GM12878 (cell line): ENCODE measurements around the gene MACROD2.

Experiments used
- FOXM1 ChIP-seq: IDR thresholded peaks from 2 replicates; pipeline ENCODE4 v1.6.1; 2012; ENCODE audit warnings: low read depth, mild to moderate bottlenecking, inconsistent platforms, low read length, moderate library complexity
- MXI1 ChIP-seq: fragments of 150-350 bp; IDR thresholded peaks from 2 replicates; pipeline ENCODE4 v1.6.1; 2011; ENCODE audit warnings: low read depth, mild to moderate bottlenecking, inconsistent platforms, low read length, improper control_type of control experiment
- NFXL1 ChIP-seq: fragments of 450-650 bp; IDR thresholded peaks from 2 replicates; pipeline ENCODE4 v1.6.1; 2017; ENCODE audit warnings: antibody characterized with exemption, mild to moderate bottlenecking, borderline replicate concordance
- NR2C2 ChIP-seq: IDR thresholded peaks from 2 replicates; pipeline ENCODE4 v1.6.1; 2011; ENCODE audit warnings: borderline replicate concordance, low read depth; ENCODE audit not compliant: control insufficient read depth, insufficient read length
- RAD21 ChIP-seq: IDR thresholded peaks from 2 replicates; pipeline ENCODE4 v1.6.1; 2011; ENCODE audit warnings: mild to moderate bottlenecking, low read depth, low read length, moderate library complexity; ENCODE audit not compliant: insufficient read depth
- RAD51 ChIP-seq: fragments of 450-650 bp; IDR thresholded peaks from 2 replicates; pipeline ENCODE4 v1.6.1; 2016; ENCODE audit warnings: moderate library complexity, mild to moderate bottlenecking, inconsistent platforms
- RELA ChIP-seq: fragments of 450-650 bp; IDR thresholded peaks from 2 replicates; pipeline ENCODE4 v1.8.0; 2014; ENCODE audit warnings: borderline replicate concordance; ENCODE audit not compliant: partially characterized antibody
- TAF1 ChIP-seq: IDR thresholded peaks from 2 replicates; pipeline ENCODE4 v1.6.1; 2011; ENCODE audit warnings: mild to moderate bottlenecking, low read depth, low read length, borderline replicate concordance
- TCF12 ChIP-seq: IDR thresholded peaks from 2 replicates; pipeline ENCODE4 v1.6.1; 2011; ENCODE audit warnings: low read depth, mild to moderate bottlenecking, low read length
- ZNF592 ChIP-seq: fragments of 450-650 bp; IDR thresholded peaks from 2 replicates; pipeline ENCODE4 v1.6.1; 2017; ENCODE audit warnings: mild to moderate bottlenecking, moderate library complexity
- TF ChIP-seq, protein P1 (sequence below), 3 experiments: IDR thresholded peaks in 2 of 3; conservative IDR thresholded peaks in 1 of 3; 2 replicates each; pipeline ENCODE4 v1.5.1; 2011; ENCODE audit warnings: low read depth in 3 of 3, low read length in 3 of 3, mild to moderate bottlenecking in 3 of 3, control low read depth in 2 of 3, moderate library complexity in 2 of 3, inconsistent platforms in 1 of 3, mixed read lengths in 1 of 3; ENCODE audit not compliant: control insufficient read depth in 2 of 3, insufficient read depth in 1 of 3; ENCODE audit errors: extremely low read depth in 1 of 3
- TF ChIP-seq, protein P2 (sequence below): fragments of 450-650 bp; formaldehyde crosslinking; IDR thresholded peaks from 2 replicates; pipeline ENCODE4 v1.4.0; 2022; ENCODE audit warnings: mild to moderate bottlenecking, moderate library complexity

DNA sequence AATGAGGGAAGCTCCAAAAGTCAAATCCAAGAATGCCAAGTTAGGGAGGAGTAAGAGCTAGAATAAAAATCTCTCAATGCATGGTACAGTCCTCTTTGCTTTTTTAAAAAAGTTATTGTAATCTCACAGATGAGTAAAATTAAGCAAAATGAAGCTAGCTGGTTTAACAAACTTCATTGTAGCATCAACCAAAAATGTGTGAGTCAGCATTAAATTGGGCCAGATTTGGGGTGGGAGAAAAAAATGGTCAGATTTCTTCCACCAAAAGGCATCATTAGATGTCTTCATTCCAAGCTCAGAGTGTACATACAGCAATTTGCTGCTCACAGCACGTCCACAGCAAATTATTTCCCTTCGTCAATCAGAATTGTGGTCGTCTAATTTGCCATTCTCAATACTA is 783.6 kb downstream of the MACROD2 start:
- TF ChIP-seq RAD51 (no peak), RAD21 (no peak), TAF1 (no peak), TCF12 (no peak), ZNF592 (no peak), NFXL1 (no peak), NR2C2 (no peak), FOXM1 (no peak), MXI1 (no peak), RELA (no peak)
- TF ChIP-seq, protein P1, sequence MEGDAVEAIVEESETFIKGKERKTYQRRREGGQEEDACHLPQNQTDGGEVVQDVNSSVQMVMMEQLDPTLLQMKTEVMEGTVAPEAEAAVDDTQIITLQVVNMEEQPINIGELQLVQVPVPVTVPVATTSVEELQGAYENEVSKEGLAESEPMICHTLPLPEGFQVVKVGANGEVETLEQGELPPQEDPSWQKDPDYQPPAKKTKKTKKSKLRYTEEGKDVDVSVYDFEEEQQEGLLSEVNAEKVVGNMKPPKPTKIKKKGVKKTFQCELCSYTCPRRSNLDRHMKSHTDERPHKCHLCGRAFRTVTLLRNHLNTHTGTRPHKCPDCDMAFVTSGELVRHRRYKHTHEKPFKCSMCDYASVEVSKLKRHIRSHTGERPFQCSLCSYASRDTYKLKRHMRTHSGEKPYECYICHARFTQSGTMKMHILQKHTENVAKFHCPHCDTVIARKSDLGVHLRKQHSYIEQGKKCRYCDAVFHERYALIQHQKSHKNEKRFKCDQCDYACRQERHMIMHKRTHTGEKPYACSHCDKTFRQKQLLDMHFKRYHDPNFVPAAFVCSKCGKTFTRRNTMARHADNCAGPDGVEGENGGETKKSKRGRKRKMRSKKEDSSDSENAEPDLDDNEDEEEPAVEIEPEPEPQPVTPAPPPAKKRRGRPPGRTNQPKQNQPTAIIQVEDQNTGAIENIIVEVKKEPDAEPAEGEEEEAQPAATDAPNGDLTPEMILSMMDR (IDR thresholded peaks at IDR 0.05 in 2 of 3, conservative IDR thresholded peaks at IDR 0.05 in 1 of 3; ENCODE audit: control insufficient read depth in 2 of 3, extremely low read depth in 1 of 3, insufficient read depth in 1 of 3, low read depth in 3 of 3, low read length in 3 of 3) = no peak
- TF ChIP-seq, protein P2, sequence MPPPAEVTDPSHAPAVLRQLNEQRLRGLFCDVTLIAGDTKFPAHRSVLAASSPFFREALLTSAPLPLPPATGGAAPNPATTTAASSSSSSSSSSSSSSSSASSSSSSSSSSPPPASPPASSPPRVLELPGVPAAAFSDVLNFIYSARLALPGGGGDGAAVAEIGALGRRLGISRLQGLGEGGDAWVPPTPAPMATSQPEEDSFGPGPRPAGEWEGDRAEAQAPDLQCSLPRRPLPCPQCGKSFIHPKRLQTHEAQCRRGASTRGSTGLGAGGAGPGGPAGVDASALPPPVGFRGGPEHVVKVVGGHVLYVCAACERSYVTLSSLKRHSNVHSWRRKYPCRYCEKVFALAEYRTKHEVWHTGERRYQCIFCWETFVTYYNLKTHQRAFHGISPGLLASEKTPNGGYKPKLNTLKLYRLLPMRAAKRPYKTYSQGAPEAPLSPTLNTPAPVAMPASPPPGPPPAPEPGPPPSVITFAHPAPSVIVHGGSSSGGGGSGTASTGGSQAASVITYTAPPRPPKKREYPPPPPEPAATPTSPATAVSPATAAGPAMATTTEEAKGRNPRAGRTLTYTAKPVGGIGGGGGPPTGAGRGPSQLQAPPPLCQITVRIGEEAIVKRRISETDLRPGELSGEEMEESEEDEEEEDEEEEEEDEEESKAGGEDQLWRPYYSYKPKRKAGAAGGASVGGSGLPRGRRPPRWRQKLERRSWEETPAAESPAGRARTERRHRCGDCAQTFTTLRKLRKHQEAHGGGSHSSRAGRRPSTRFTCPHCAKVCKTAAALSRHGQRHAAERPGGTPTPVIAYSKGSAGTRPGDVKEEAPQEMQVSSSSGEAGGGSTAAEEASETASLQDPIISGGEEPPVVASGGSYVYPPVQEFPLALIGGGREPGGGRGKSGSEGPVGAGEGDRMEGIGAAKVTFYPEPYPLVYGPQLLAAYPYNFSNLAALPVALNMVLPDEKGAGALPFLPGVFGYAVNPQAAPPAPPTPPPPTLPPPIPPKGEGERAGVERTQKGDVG = no peak
